Keratinocyte (primary cell): ENCODE measurements around the gene NOP14. TPM values are rescaled to one million over a fixed set of nuclear protein-coding genes. Genes with fewer than 3 reads are reported as not detected.
A peak's percentile ranks its signal among the peaks of the same experiment; 100 is the strongest.

Experiments
- DNase-seq: peaks from one replicate; pipeline ENCODE4 v3.0.0-alpha.2; 2011; ENCODE audit warnings: low read depth, missing footprints, low spot score
- FAIRE-seq: peaks from 2 replicates; lab custom pipeline; 2011; peaks lifted over from hg19 to GRCh38; lab: Jason Lieb, UNC
- H2AFZ ChIP-seq: 2 replicates; pipeline ENCODE4 v1.6.0; 2012; ENCODE audit warnings: low read length, control low read depth, inconsistent platforms; ENCODE audit not compliant: control insufficient read depth
- H3K27ac ChIP-seq: 2 replicates; pipeline ENCODE4 v1.5.1; 2011; ENCODE audit warnings: low read length; ENCODE audit not compliant: control insufficient read depth, insufficient read depth
- H3K27me3 ChIP-seq: 3 replicates; pipeline ENCODE4 v1.6.0; 2011; ENCODE audit warnings: low read length; ENCODE audit not compliant: control insufficient read depth, insufficient read depth; ENCODE audit errors: extremely low read depth
- H3K36me3 ChIP-seq, 2 experiments: 2 replicates in 1 of 2; 3 replicates in 1 of 2; pipeline ENCODE4 v1.5.1; 2011; ENCODE audit warnings: low read length in 2 of 2, mild to moderate bottlenecking in 1 of 2; ENCODE audit not compliant: control insufficient read depth in 2 of 2, insufficient read depth in 2 of 2; ENCODE audit errors: extremely low read depth in 1 of 2
- H3K4me1 ChIP-seq: 3 replicates; pipeline ENCODE4 v1.5.1; 2011; ENCODE audit warnings: low read length; ENCODE audit not compliant: control insufficient read depth, insufficient read depth; ENCODE audit errors: extremely low read depth
- H3K4me2 ChIP-seq: 3 replicates; pipeline ENCODE4 v1.6.0; 2011; ENCODE audit warnings: low read depth, low read length; ENCODE audit not compliant: control insufficient read depth, insufficient read depth; ENCODE audit errors: extremely low read depth
- H3K4me3 ChIP-seq, 3 experiments: fragments of 200-600 bp in 1 of 3; sonication (generic) in 1 of 3; 2 replicates in 2 of 3; 3 replicates in 1 of 3; pipeline ENCODE4 v1.5.1; 2011 to 2016; ENCODE audit warnings: low read length in 3 of 3, mild to moderate bottlenecking in 3 of 3, control low read depth in 2 of 3, inconsistent platforms in 1 of 3, low read depth in 1 of 3, mixed read lengths in 1 of 3, mixed run types in 1 of 3, moderate library complexity in 1 of 3; ENCODE audit not compliant: control insufficient read depth in 2 of 3, insufficient read depth in 2 of 3; ENCODE audit errors: extremely low read depth in 1 of 3
- H3K79me2 ChIP-seq: 2 replicates; pipeline ENCODE4 v1.6.0; 2012; ENCODE audit warnings: low read length; ENCODE audit not compliant: control insufficient read depth, insufficient read depth
- H3K9ac ChIP-seq: 3 replicates; pipeline ENCODE4 v1.6.0; 2011; ENCODE audit warnings: low read length; ENCODE audit not compliant: control insufficient read depth, insufficient read depth; ENCODE audit errors: extremely low read depth
- H3K9me1 ChIP-seq: 3 replicates; pipeline ENCODE4 v1.6.0; 2011; ENCODE audit warnings: low read length; ENCODE audit not compliant: control insufficient read depth, insufficient read depth; ENCODE audit errors: extremely low read depth
- H3K9me3 ChIP-seq: 2 replicates; pipeline ENCODE4 v1.5.1; 2012; ENCODE audit warnings: low read depth, low read length; ENCODE audit not compliant: control insufficient read depth
- H4K20me1 ChIP-seq: 3 replicates; pipeline ENCODE4 v1.6.0; 2011; ENCODE audit warnings: low read length; ENCODE audit not compliant: control insufficient read depth, insufficient read depth; ENCODE audit errors: extremely low read depth
- EZH2 ChIP-seq: IDR thresholded peaks from one replicate; pipeline ENCODE4 v1.6.1; 2012; ENCODE audit warnings: inconsistent platforms, mild to moderate bottlenecking, low read length, moderate library complexity
- dilution Hi-C: fragments of 300-500 bp; cut with MboI; formaldehyde crosslinking; loops from one replicate; pipeline ENCODE4 v1.7.0; 2020; ENCODE audit warnings: low sequenced_read_pairs; ENCODE audit not compliant: extremely low pct_ligation_motif_present
- polyA plus RNA-seq, 5 experiments: library from polyadenylated mRNA; depleted of rRNA in 3 of 5; stranded (reverse) in 3 of 5; stranded (forward) in 1 of 5; unstranded in 1 of 5; fragments of >200 nt; gene quantifications; 1 replicate in 1 of 5; 2 replicates in 3 of 5; 3 replicates in 1 of 5; pipeline versions ENCODE4 v1.2.1 to v1.2.3, GENCODE V29; 2011 to 2012; ENCODE audit warnings: missing spikeins in 2 of 5, low read depth in 1 of 5, low replicate concordance in 1 of 5
- TF ChIP-seq, protein P1 (sequence below), 3 experiments: IDR thresholded peaks in 1 of 3; conservative IDR thresholded peaks in 1 of 3; optimal IDR thresholded peaks in 1 of 3; 2 replicates in 2 of 3; 3 replicates in 1 of 3; pipeline versions ENCODE3 to v1.5.1; 2011; ENCODE audit warnings: low read length in 3 of 3, mild to moderate bottlenecking in 3 of 3, moderate library complexity in 2 of 3, control low read depth in 1 of 3, inconsistent platforms in 1 of 3; ENCODE audit not compliant: insufficient read depth in 2 of 3; ENCODE audit errors: extremely low read depth in 1 of 3

NOP14 gene
- polyA plus RNA-seq, 1 donor (not counting 4 experiments of a cell fraction or from before 2014, with no cell fraction given), result 21.8 TPM

DNA sequence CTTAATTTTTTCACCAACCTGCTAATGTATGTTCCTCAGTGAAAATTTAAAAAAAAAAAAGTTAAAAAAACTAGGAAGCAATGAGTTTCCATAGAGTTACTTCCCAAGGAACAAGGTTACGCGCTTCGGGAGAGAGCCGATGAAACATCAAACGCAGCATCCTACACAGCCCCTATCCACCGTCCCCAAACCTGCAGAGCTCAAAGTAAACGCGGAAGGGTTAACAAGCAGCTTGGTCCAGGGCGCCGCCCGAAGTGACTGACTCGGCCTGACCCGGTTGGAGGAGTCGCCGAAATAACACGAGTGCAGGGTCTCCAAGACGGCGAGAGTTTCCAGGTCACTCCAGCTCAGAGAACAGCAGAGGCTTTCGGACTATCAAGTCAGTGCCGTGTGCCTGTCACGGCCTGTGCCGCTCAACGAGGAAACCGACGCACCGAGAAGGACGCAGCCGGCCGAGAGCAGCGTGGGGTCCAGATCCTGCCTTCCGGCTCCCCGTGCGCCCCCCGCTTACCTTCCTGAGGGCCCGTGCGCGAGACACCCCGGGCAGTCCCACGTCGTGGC, 512 bp downstream of the NOP14 start:
- TF ChIP-seq EZH2, result no peak
- TF ChIP-seq, protein P1, sequence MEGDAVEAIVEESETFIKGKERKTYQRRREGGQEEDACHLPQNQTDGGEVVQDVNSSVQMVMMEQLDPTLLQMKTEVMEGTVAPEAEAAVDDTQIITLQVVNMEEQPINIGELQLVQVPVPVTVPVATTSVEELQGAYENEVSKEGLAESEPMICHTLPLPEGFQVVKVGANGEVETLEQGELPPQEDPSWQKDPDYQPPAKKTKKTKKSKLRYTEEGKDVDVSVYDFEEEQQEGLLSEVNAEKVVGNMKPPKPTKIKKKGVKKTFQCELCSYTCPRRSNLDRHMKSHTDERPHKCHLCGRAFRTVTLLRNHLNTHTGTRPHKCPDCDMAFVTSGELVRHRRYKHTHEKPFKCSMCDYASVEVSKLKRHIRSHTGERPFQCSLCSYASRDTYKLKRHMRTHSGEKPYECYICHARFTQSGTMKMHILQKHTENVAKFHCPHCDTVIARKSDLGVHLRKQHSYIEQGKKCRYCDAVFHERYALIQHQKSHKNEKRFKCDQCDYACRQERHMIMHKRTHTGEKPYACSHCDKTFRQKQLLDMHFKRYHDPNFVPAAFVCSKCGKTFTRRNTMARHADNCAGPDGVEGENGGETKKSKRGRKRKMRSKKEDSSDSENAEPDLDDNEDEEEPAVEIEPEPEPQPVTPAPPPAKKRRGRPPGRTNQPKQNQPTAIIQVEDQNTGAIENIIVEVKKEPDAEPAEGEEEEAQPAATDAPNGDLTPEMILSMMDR (optimal IDR thresholded peaks at IDR 0.05 in 1 of 3, IDR thresholded peaks at IDR 0.05 in 1 of 3, conservative IDR thresholded peaks at IDR 0.05 in 1 of 3; ENCODE audit: extremely low read depth in 1 of 3, insufficient read depth in 2 of 3, low read length in 3 of 3), result no peak
- Histone ChIP-seq H3K4me2 (peak overlapping the region; percentile 88), H3K79me2 (peaks cover 52% of the 10 kb centered on the region), H3K9me1 (no peaks in the 10 kb centered on the region), H3K4me1 (peaks cover 14% of the 10 kb centered on the region), H3K27ac (peak overlapping the region; percentile 94), H3K27me3 (no peaks in the 10 kb centered on the region), H3K9ac (peak overlapping the region; percentile 99), H3K4me3 (peak overlapping the region; percentile 82 to 96 (median 95)), H2AFZ (peak overlapping the region; percentile 83), H3K9me3 (no peaks in the 10 kb centered on the region), H3K36me3 (peaks cover 2 to 23% of the 10 kb centered on the region in 2 experiments), H4K20me1 (peaks cover 17% of the 10 kb centered on the region)
- FAIRE-seq (peak; percentile 5), DNase-seq (no peak)
- dilution Hi-C loops, result no loop called here

DNA sequence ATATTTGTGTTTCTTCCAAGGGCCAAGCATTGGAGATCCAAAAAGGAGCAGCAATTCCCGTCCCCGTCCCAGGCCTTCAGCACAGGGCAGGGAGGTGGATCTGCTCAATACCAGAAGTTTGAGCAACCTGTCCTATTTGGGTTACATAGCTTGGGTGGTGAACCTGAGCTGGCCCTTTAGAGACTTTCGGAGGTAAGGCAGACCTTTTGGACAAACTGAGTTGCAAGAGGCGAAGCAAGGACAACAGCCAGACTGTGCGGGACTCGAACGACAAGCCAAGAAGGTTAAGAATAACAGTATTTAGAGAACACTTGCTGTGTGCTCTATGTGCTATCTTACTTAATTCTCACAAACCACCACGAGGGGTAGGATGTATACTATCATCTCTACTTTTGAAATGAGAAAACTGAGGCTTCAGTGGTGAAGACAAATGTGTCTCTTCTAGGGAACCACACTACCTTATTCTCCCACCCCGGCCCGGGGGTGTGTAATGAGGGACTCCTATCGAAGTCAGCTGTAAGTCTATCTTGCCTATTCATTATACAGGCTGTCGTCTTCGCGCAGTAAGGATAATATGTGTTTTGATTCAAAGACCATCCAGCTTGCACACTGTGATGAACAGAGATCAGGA, 1.3 kb downstream of the NOP14 start:
- no peak for DNase-seq
- peaks cover 58% of the 10 kb centered on the region for H3K79me2 ChIP-seq

More for the DNA sequence above, 1.3 kb downstream of the NOP14 start:
- H3K4me1 ChIP-seq, result peaks cover 14% of the 10 kb centered on the region
- peaks cover 21% of the 10 kb centered on the region for H4K20me1 ChIP-seq
- H3K9ac ChIP-seq, result peak overlapping the region; percentile 99
- TF ChIP-seq EZH2, result no peak
- TF ChIP-seq, protein P1 (optimal IDR thresholded peaks at IDR 0.05 in 1 of 3, IDR thresholded peaks at IDR 0.05 in 1 of 3, conservative IDR thresholded peaks at IDR 0.05 in 1 of 3; ENCODE audit: extremely low read depth in 1 of 3, insufficient read depth in 2 of 3, low read length in 3 of 3), result peak in 1 of 3 experiments; percentile 24
- peak overlapping the region; percentile 88 for H3K4me2 ChIP-seq
- no peaks in the 10 kb centered on the region for H3K9me1 ChIP-seq
- no peaks in the 10 kb centered on the region for H3K27me3 ChIP-seq
- no peak overlapping the region for H2AFZ ChIP-seq
- peaks cover 7 to 29% of the 10 kb centered on the region in 2 experiments for H3K36me3 ChIP-seq
- H3K9me3 ChIP-seq, result no peaks in the 10 kb centered on the region
- H3K4me3 ChIP-seq, result peak overlapping the region; percentile 82 to 96 (median 95)
- peak overlapping the region; percentile 94 for H3K27ac ChIP-seq
- FAIRE-seq, result no peak
- dilution Hi-C loops, result no loop called here
